Muscle layer of duodenum (tissue), 2 donors: ENCODE data around the gene LILRA5.

Experiments used
- H3K27ac ChIP-seq: one replicate; pipeline ENCODE4 v1.7.0; 2013; ENCODE audit warnings: mild to moderate bottlenecking, low read length
- H3K27me3 ChIP-seq: one replicate; pipeline ENCODE4 v1.7.0; 2013; ENCODE audit warnings: low read depth, mild to moderate bottlenecking, control low read depth, low read length
- H3K36me3 ChIP-seq, 2 donors: one replicate each; pipeline ENCODE4 v1.7.0; 2013; ENCODE audit warnings: low read length in 2 of 2, control low read depth in 1 of 2, mild to moderate bottlenecking in 1 of 2; ENCODE audit not compliant: insufficient read depth in 2 of 2, control insufficient read depth in 1 of 2
- H3K4me1 ChIP-seq, 2 donors: one replicate each; pipeline ENCODE4 v1.7.0; 2013; ENCODE audit warnings: low read length in 2 of 2, mild to moderate bottlenecking in 2 of 2, control low read depth in 1 of 2, moderate library complexity in 1 of 2; ENCODE audit not compliant: insufficient read depth in 2 of 2, control insufficient read depth in 1 of 2
- H3K4me3 ChIP-seq, 2 donors: one replicate each; pipeline ENCODE4 v1.7.0; 2013; ENCODE audit warnings: low read length in 2 of 2, low read depth in 1 of 2, mild to moderate bottlenecking in 1 of 2
- H3K9me3 ChIP-seq, 2 donors: one replicate each; pipeline ENCODE4 v1.7.0; 2013; ENCODE audit warnings: low read length in 2 of 2, control low read depth in 1 of 2, mild to moderate bottlenecking in 1 of 2; ENCODE audit not compliant: control insufficient read depth in 1 of 2
- donor health status: healthy.

The LILRA5 gene

GRCh38 chr19:54343868-54344267 lies 30.9 kb upstream of the LILRA5 start:
- Histone ChIP-seq H3K4me1 (no peaks in the 10 kb centered on the region), H3K27me3 (no peaks in the 10 kb centered on the region), H3K27ac (no peak overlapping the region), H3K36me3 (no peaks in the 10 kb centered on the region), H3K4me3 (no peak overlapping the region), H3K9me3 (no peaks in the 10 kb centered on the region)

GRCh38 chr19:54341295-54341694 lies 28.3 kb upstream of the LILRA5 start:
- H3K27ac ChIP-seq = no peak overlapping the region
- no peak overlapping the region for H3K4me3 ChIP-seq
- H3K4me1 ChIP-seq = no peaks in the 10 kb centered on the region
- no peaks in the 10 kb centered on the region for H3K27me3 ChIP-seq
- H3K36me3 ChIP-seq = no peaks in the 10 kb centered on the region
- no peaks in the 10 kb centered on the region for H3K9me3 ChIP-seq

GRCh38 chr19:54339646-54340358 lies 26.8 kb upstream of the LILRA5 start:
- H3K4me3 ChIP-seq = no peak overlapping the region
- H3K9me3 ChIP-seq = no peaks in the 10 kb centered on the region
- no peaks in the 10 kb centered on the region for H3K27me3 ChIP-seq
- no peaks in the 10 kb centered on the region for H3K4me1 ChIP-seq
- H3K27ac ChIP-seq = no peak overlapping the region
- no peaks in the 10 kb centered on the region for H3K36me3 ChIP-seq

GRCh38 chr19:54338521-54338920 lies 25.6 kb upstream of the LILRA5 start:
- Histone ChIP-seq H3K36me3 (no peaks in the 10 kb centered on the region), H3K9me3 (no peaks in the 10 kb centered on the region), H3K4me3 (no peak overlapping the region), H3K4me1 (no peaks in the 10 kb centered on the region), H3K27me3 (no peaks in the 10 kb centered on the region), H3K27ac (no peak overlapping the region)

- H3K27ac ChIP-seq = no peak overlapping the region
- H3K4me1 ChIP-seq = no peaks in the 10 kb centered on the region
- no peaks in the 10 kb centered on the region for H3K27me3 ChIP-seq
- H3K36me3 ChIP-seq = no peaks in the 10 kb centered on the region
- H3K9me3 ChIP-seq = no peaks in the 10 kb centered on the region
- H3K4me3 ChIP-seq = no peak overlapping the region
These were observed 24.9 kb upstream of the LILRA5 start for GRCh38 chr19:54337858-54338230.

- Histone ChIP-seq H3K36me3 (no peaks in the 10 kb centered on the region), H3K27me3 (no peaks in the 10 kb centered on the region), H3K4me3 (no peak overlapping the region)
These were observed 24.2 kb upstream of the LILRA5 start for GRCh38 chr19:54336893-54337857.

GRCh38 chr19:54335979-54336892 lies 23.3 kb upstream of the LILRA5 start:
- no peaks in the 10 kb centered on the region for H3K4me1 ChIP-seq

More at GRCh38 chr19:54336893-54337857, 24.2 kb upstream of the LILRA5 start:
- H3K9me3 ChIP-seq = no peaks in the 10 kb centered on the region
- no peaks in the 10 kb centered on the region for H3K4me1 ChIP-seq
- H3K27ac ChIP-seq = no peak overlapping the region

GRCh38 chr19:54335164-54335563 lies 22.2 kb upstream of the LILRA5 start:
- Histone ChIP-seq H3K27me3 (no peaks in the 10 kb centered on the region), H3K4me3 (no peak overlapping the region), H3K9me3 (no peaks in the 10 kb centered on the region), H3K4me1 (no peaks in the 10 kb centered on the region), H3K27ac (no peak overlapping the region), H3K36me3 (no peaks in the 10 kb centered on the region)

More at GRCh38 chr19:54335979-54336892, 23.3 kb upstream of the LILRA5 start:
- Histone ChIP-seq H3K27ac (no peak overlapping the region), H3K36me3 (no peaks in the 10 kb centered on the region), H3K9me3 (no peaks in the 10 kb centered on the region), H3K4me3 (no peak overlapping the region), H3K27me3 (no peaks in the 10 kb centered on the region)

- Histone ChIP-seq H3K4me3 (no peak overlapping the region), H3K4me1 (no peaks in the 10 kb centered on the region), H3K36me3 (no peaks in the 10 kb centered on the region), H3K9me3 (no peaks in the 10 kb centered on the region), H3K27me3 (no peaks in the 10 kb centered on the region), H3K27ac (no peak overlapping the region)
These were observed 20.8 kb upstream of the LILRA5 start for GRCh38 chr19:54333586-54334298.

GRCh38 chr19:54332149-54332548 lies 19.2 kb upstream of the LILRA5 start:
- no peak overlapping the region for H3K4me3 ChIP-seq
- H3K27me3 ChIP-seq = no peaks in the 10 kb centered on the region
- no peak overlapping the region for H3K27ac ChIP-seq
- no peaks in the 10 kb centered on the region for H3K9me3 ChIP-seq
- H3K36me3 ChIP-seq = no peaks in the 10 kb centered on the region
- no peaks in the 10 kb centered on the region for H3K4me1 ChIP-seq
